Fibroblast of lung (primary cell): ENCODE data around the gene NLE1.
"Not testable (repeated sequence)": the region's sequence is repeated elsewhere in the genome, so short reads cannot be mapped to it uniquely, and the experiment has no call there.

Source experiments
- EZH2 ChIP-seq: IDR thresholded peaks from 2 replicates; pipeline ENCODE4 v1.5.1; 2012; ENCODE audit warnings: low read length, control low read depth, mild to moderate bottlenecking; ENCODE audit errors: missing control alignments
- TF ChIP-seq, protein P1 (sequence below), 2 donors: IDR thresholded peaks in 1 of 2; conservative IDR thresholded peaks in 1 of 2; 1 replicate in 1 of 2; 2 replicates in 1 of 2; pipeline ENCODE4 v1.5.1; 2011 to 2012; ENCODE audit warnings: low read length in 2 of 2, control low read depth in 1 of 2, inconsistent platforms in 1 of 2, low read depth in 1 of 2, mild to moderate bottlenecking in 1 of 2

GRCh38 chr17:35090707-35091106 is 51.4 kb downstream of the NLE1 start:
- TF ChIP-seq EZH2 = not testable (repeated sequence)
- TF ChIP-seq, protein P1, sequence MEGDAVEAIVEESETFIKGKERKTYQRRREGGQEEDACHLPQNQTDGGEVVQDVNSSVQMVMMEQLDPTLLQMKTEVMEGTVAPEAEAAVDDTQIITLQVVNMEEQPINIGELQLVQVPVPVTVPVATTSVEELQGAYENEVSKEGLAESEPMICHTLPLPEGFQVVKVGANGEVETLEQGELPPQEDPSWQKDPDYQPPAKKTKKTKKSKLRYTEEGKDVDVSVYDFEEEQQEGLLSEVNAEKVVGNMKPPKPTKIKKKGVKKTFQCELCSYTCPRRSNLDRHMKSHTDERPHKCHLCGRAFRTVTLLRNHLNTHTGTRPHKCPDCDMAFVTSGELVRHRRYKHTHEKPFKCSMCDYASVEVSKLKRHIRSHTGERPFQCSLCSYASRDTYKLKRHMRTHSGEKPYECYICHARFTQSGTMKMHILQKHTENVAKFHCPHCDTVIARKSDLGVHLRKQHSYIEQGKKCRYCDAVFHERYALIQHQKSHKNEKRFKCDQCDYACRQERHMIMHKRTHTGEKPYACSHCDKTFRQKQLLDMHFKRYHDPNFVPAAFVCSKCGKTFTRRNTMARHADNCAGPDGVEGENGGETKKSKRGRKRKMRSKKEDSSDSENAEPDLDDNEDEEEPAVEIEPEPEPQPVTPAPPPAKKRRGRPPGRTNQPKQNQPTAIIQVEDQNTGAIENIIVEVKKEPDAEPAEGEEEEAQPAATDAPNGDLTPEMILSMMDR (conservative IDR thresholded peaks at IDR 0.05 in 1 of 2, IDR thresholded peaks at IDR 0.05 in 1 of 2; ENCODE audit: low read depth in 1 of 2, low read length in 2 of 2) = not testable (repeated sequence)
